SKM-1 treated with dmso at 0.1 percent for 144 hours (cell line): ENCODE measurements around the gene ZNF837.
"Not testable (repeated sequence)": the region's sequence is repeated elsewhere in the genome, so short reads cannot be mapped to it uniquely, and the experiment has no call there.

ENCODE experiments used
- DNase-seq: peaks from one replicate; lab custom pipeline; 2025; ENCODE audit not compliant: unreplicated experiment; lab: John Stamatoyannopoulos, UW

The ZNF837 gene

DNA sequence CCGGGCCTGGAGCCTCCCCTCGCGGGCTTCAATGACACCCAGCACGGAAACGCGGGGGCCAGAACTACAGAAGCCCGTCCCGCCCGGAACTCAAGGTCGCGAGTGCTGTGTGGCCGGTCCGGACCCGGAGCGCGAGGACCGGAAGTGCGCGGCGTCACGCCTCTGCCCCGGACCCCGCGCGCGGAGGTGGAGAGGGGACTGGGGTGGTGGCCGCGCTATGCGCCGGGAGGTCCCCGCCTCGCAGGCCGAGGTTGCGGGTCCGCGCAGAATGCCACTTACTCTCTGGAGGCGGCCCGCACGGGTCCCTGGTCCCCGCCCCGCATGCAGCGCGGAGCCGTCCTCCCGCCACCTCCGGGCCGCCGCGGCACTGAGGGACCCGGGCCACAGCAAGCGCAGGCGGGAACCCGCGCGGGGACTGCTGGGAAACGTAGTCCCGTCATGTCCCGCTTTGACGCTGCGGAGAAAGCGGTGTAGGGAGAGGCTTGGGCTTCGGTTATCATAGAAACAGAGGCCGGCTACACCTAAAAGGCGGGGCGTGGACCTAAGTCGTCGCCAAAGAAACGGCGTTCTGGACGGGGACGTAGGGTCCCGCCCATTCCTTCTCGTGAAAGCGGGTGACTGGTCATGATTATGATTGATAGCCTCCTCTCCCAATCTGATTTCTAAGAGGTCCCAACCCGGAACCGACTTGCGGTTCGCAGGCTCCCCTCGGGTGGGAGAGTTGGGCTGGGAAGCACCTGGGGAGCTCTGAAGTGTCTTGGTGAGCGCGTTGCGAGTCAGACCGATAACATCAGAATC is at the start of gene ZNF837:
TSS of gene ZNF837 (minus strand) at position 369 of the 798 bp plus-strand sequence. CDS start 11,698 bp downstream, outside the sequence.
- DNase-seq: peak; percentile 90

DNA sequence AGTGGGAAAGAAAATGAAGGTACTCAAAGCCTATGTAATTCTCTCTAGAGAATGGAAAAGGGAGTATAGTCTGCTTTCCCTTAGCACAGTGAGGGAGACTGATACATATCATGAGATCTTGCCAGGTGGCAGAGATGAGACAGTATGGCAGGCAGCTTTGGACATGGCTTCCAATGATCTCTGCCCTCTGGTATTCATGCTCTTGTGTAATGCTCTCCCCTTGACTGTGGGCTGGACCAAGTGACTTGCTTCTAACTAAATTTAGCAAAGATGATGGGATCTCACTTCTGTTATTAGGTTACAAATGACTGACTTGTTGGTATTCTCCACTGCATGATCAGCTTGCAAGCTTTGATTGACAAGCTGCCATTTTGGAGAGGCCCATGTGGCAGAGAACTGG is 48.9 kb upstream of the ZNF837 start:
- no peak for DNase-seq

DNA sequence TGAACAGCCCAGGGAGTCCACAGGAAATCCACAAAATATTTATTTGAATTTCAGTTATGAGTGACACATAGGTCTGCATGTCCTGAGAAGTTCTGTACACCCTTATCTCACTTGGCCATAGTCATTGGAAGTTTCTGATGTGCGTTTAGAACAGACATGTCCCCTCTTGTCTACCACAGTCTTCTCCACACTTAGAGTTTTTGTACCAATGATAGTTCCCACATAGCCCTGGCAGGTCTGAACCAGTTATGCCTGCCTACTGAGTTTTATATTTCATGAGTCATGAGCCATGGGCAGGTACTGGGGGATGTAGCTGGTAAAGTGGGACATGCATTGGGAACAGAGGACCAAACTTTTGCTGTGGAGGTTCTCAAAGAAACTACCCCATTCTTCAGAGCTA is 47.8 kb upstream of the ZNF837 start:
- no peak for DNase-seq

DNA sequence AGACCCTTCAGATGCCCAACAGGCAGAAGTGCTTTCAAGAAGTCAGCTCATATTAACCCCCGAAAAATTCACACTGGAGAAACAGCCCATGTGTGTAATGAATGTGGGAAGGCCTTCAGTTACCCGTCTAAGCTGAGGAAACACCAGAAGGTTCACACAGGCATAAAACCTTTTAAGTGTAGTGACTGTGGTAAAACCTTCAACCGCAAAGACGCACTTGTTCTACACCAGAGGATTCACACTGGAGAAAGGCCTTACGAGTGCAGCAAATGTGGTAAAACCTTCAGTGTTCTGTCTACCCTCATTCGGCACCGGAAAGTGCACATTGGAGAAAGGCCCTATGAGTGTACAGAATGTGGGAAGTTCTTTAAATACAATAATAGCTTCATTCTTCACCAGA is 36.2 kb upstream of the ZNF837 start:
- DNase-seq: no peak

DNA sequence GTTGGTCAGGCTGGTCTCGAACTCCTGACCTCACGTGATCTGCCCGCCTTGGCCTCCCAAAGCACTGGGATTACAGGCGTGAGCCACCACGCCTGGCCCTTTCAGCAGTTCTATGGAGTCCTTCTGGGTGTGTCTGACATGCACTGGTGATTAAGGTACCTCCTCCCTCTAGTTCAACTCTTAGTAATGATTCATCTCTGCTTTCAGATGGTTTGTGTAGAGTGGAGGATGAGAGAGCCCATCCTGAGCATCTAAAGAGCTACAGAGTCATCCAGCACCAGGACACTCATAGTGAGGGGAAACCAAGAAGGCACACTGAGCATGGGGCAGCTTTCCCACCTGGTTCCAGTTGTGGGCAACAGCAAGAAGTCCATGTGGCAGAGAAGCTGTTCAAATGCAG is 35.8 kb upstream of the ZNF837 start:
- no peak for DNase-seq

DNA sequence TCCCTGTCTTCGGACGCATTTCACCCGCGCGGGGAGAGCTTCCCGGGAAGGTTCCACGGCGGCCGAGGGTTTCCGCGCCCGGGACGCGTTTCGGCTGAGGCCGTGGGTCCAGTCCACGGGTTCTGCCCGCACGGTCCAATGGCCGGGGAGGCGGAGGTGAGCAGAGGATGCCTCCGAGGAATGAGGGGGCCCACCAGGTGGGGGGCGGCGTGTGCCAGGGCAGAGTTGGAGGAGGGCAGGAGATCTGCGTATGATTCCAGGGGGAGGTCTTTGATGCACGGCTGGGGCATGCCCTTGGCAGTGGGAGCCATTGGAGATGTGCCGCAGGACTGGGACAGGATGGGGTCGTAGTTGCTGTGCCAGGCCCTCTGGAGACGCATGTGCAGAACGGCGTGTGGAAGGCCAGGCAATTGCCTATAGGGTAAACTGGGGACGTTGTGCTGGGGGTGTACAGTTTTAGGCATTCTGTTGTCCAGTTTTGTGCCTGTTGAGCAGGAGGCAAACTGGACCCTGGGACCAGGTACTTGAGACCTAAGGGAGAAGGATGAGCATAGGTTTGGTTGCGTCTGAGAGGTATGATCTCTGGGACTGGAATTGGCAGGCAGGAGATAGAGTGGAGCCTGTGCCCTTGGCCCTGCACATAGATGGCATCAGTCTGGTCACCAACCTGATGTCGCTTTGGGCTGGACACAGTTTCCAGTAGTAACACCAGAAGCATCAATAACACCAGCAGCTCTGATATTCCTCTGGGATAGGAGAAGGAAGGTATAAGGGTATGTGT is 28.4 kb upstream of the ZNF837 start:
- DNase-seq: no peak

DNA sequence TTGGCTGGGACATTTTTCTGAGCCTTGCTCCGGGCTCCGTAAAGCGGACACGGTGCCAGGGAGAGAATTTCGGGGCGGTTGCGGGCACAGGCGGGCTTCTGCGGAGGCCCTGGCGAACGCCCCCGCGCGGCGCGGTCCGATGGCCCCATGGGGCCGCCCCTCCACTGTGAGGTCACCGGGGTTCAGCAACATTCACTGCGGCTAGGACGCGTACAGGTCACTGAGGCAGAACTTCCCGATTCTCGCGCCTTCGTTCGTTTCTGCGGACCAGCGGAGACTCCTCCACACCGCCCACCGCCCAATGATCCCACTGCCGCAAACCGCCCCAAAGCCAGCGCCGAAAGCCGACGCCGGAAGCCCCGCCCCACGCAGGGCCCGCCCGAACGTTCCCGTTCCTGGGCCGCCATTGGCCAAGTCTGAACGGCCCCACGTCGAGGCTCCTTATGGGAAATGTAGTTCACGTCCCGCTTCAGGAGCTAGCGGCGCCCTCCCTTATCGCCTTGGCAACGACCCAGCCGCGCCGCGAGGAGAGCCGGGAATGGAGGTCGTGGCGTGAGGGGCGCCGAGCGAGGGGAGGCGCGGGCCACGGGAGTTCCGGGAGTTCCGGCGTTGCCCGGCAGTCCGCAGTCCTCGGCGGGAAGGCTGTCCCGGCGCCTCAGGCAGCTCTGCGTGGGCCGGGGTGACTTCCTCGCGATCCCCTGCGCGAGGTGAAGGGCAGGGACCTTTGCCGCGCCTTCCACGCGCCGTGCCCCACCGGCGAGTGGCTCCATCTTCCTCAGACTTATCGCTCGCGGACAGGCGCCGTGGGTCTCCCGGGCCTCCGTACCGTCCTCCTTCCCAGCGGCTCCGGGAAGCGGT is 27.6 kb upstream of the ZNF837 start, which contains the start of gene ZNF584:
TSS of gene ZNF584 (plus strand) at position 498 of the 858 bp plus-strand sequence. CDS start 499 bp downstream, outside the sequence.
- peak; percentile 72 for DNase-seq

DNA sequence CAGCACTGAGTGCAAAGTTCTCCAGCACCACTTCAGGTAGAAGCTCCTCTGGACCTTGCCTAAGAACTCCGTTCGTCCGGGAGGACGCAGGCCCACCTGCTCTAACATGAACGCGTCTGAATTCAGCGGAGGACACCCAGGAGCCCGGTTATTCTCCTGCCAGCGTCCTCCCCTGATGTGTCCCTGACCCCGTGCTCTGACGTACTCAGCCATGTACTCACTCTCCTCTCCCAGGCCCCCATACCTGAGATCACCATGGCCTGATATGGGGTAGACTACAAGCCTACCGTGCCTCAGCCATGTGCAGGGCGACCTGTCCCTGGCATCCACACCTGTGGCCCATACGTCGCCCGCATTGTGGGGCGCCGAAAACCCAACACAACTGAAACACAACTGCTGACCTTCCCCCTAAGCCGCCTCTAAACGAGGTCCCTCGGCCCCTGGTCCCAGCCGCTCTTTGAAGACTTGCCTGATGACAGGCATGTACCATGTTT is 26.9 kb upstream of the ZNF837 start:
- no peak for DNase-seq

DNA sequence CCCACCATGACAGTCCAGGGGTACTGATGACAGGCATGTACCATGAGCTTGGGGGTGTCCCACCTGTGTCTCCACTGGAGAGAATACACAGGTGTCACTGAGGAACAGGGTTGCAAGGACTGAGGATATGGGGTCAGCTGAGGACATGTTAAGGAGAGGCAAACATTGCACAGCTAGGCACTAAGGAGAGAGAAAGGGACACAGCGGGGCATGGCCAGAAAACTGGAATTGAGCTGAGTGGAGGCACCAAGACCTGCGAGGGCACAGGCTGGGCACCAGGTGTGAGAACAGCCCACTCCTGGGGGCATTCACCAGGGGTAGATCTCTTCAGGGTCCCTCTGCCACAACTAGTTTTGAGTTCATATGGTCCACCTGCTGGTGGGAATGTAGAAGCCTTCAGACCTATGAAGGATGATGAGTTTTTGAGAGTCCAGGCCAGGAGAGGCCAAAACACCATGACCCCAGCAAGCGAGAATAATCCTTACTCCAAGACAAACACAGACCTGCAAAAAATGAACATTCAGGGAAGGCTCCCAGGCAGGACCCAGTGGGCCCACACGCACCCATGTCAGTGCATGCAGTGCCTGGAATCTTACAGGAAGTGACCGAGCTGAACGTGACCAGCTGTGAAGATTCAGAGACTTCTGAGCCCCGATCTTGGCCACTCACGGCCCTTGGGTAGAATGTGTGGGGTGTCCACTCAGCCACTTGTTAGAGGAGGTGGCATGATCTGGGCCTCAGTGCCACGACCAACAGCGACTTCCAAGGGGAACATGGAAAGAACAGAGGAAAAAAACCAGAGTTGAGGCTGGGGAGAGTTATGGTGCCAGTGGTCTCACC is 26.2 kb upstream of the ZNF837 start:
- DNase-seq: no peak

DNA sequence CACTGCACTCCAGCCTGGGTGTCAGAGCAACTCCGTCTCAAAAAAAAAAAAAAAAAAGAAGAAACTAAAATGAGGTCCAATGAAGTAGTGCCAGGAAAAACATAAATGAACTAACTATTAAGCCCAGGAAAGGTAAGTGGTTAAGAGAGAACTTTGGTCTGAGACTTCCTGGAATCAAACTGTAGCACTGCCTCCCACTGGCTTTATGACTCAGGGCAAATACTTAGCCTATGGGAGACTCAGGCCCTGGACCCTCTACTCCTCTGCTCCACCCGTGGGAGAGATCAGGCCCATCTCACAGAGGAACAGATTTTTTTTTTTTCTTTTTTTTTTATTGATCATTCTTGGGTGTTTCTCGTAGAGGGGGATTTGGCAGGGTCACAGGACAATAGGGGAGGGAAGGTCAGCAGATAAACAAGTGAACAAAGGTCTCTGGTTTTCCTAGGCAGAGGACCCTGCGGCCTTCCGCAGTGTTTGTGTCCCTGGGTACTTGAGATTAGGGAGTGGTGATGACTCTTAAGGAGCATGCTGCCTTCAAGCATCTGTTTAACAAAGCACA is 23.2 kb upstream of the ZNF837 start:
- DNase-seq: not testable (repeated sequence)

DNA sequence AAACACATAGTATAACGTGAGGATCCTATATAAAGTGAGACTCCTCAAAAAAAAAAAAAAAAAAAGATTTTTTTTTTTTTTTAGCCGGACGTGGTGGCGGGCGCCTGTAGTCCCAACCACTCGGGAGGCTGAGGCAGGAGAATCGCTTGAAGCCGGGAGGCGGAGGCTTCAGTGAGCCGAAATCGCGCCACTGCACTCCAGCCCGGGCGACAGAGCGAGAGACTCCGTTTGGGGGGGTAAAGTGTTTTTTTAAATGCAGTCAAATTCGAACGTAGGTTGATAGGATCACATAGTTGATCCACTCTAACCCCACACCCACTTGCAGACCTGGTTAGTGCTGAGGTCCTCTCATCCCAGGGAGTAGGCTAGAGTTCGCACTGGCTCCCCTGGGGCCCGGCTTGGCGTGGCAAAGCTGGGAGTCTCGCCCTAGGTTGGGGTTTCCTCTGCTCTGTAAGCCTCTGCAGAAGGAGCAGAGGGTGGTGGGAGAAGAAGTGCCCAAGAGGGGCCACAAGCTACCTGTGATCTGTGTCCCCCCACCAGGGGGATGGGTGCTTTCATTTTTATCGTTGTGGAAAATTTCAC is 21.1 kb upstream of the ZNF837 start:
- DNase-seq: no peak

DNA sequence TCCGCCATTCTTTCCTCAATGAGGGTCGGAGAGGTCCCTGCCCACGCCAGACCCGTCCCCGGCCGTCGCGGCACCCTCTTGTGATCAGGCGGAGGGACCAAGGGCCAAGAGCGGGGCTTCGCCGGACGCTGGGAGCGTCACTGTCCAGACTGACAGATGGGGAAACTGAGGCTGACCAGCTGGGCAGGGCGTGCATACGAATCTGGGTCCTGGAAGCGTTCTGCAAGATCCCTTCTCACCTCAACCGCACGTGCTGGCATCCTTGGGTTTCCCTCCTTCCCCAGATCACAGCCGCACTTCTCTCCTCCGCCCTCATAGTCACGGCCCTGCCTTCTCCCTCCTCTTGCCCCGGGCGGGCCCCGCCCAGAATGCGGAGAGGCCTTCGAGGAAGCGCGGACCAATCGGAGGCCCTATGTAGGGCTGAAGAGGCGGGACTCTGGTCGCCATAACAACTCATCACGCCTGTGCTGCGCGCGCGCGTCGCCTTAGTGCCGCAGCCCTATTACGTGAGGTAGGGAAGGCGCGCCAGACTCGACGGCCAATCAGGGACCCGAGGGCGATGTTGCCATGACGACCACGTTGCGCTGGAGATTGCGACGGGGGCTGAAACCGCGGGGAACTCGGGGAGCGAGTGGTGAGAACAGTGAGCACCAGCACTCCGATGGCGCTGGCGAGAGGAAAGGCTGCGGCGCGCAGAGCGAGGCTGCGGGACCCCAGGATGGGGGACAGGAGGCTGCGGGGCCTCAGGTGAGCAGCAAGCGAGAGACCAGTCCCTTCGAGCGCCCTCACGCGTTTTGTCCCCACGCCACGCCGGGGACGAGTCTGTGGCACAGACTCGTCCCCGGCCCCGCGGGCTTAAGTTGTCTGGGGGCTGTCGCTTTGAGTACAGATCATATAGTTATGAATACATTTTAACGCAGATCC is 20.3 kb upstream of the ZNF837 start:
- DNase-seq: peak; percentile 86

DNA sequence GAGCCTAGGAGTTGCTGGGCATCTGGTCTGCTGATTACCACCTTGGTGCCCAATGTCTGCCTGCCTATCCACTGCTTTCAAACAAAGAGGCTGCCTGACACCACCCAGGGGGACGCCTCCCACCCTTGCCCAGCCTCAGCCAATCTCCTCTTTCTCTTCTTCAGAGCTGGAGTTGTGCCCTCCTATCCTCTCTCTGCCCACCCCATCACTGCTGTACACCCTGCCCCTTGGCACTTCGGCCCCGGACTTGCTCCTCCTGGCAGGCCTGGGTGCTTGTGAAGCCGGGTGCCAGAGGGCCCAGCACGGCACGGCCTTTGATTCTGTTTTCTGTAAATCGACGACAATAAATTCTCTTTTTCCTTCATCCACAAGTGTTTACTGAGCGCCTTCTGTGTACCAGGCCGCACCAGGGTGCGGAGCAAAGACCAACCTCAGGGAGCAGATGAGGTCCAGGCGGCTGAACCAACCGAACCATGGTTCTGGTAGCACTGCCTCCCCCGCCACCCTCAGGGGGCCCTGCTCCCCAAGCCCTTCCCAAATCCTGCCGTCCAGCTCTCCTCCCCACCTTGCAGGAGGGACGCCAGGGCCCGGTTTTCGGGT is 19.6 kb upstream of the ZNF837 start:
- no peak for DNase-seq

DNA sequence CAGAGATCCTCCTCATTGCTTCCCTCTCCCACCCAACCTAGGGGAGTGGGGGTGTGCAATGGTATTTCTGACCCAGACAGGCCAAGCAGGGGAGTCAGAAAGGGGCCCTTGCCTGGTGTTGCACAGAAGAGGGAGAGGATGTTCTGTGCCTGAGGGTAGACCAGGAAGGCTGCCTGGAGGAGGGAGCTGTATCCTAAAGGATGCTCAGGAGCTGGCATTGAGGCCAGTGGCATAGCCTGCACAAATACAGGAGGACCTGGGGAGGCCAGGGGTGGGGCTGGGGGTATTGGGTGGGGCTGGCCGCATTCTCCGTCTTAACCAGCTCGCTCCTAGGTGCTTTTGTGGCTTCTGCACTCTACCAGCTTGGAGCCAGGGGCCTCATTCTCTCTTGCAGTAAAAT is 19.1 kb upstream of the ZNF837 start:
- no peak for DNase-seq

DNA sequence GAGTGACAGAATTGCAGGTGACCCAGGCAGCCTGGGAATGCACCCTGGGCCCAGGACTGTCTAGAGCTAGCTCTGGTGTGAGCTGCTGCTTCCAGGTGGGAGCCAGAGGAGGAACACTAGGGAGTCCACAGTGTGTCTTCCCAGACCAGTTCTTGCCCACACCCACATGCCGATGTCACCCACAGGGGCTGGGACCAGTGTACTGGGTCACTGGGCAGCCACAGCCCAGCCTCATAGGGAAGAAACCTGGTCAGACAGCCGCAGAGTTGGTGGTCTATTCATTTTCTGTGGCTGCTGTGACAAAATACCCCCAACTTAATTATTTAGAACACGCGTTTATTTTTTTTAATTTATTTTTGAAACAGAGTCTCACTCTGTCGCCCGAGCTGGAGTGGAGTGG is 17.7 kb upstream of the ZNF837 start:
- no peak for DNase-seq

DNA sequence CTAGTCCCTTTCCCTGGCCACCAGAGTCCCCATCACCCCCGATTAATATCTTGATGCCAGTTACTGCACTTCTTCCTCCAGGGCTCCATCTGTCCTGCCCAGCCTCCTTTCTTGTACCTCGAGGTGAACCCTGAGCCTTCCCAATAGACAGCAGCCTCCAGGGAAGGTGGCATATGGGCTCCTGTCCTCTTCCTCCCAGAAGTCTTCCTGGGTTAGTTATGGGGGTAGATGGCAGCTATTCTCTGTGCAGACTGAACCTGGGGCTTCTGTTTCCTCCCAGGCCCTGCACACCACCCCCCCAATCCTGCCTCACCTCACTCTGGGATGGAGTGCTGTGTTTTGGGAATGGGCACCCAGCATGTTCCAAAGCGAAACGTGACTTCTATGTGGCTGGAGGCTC is 17.3 kb upstream of the ZNF837 start:
- no peak for DNase-seq

DNA sequence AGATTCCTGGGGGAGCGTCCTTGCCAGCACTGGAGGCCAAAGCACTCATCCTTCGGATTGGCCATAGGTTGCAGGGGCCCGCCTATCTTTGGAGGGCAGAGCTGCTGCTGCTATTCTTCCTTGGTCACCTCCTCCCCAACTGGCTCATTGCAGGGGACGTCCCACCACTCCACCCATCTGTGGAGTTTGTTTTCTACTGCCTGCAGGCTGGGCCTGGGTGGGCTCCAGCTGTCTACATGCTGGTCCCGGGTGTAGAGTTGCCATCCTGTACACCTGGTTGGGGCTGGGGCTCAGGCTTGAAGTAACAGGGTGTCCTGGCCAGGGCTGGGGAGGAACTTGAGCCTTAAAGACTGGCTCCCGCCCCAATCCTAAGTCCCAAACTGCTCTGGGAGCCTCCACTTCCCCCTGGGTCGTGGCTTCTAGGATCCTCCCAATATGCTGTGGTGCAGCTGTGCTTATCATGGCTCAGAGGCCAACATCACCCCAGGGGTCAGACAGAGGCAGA is 16.8 kb upstream of the ZNF837 start:
- no peak for DNase-seq
